Measurements from ENCODE around the gene NR2C2.

Gene NR2C2

GRCh38 chr3:15063656-15064286 lies 116.4 kb downstream of the NR2C2 start:
- DNase-seq (ENCODE audit: low read depth in 1 of 2, low spot score in 1 of 2): no peak
- H3K27me3 ChIP-seq (ENCODE audit: insufficient read depth, poor library complexity, severe bottlenecking): no peaks in the 10 kb centered on the region
- H3K4me3 ChIP-seq (replicated peaks; ENCODE audit: insufficient read depth, low read length): peak overlapping the region; percentile 90

GRCh38 chr3:15064299-15064834 lies 117.0 kb downstream of the NR2C2 start:
- no peaks in the 10 kb centered on the region for H3K27me3 ChIP-seq (ENCODE audit: insufficient read depth, poor library complexity, severe bottlenecking)

More at GRCh38 chr3:15063656-15064286, 116.4 kb downstream of the NR2C2 start:
- TF ChIP-seq CTCF (IDR thresholded peaks at IDR 0.05; ENCODE audit: insufficient read depth, low read length) (no peak), REST (IDR thresholded peaks at IDR 0.05; ENCODE audit: insufficient replicate concordance, low read depth) (no peak), POLR2AphosphoS5 (IDR thresholded peaks at IDR 0.05; ENCODE audit: low read depth) (no peak), SPI1 (IDR thresholded peaks at IDR 0.05; ENCODE audit: borderline replicate concordance, low read depth) (no peak)
- peak overlapping the region; percentile 88; the same call in 1 of the 2 replicates for H3K27ac ChIP-seq (replicated peaks)

GRCh38 chr3:15064835-15065549 lies 117.6 kb downstream of the NR2C2 start, which contains the start of gene MRPS25:
MRPS25 (minus strand) TSS chr3:15065315; CDS start chr3:15065194, 121 bp downstream.
- peak; percentile 45 for TF ChIP-seq REST (IDR thresholded peaks at IDR 0.05; ENCODE audit: insufficient replicate concordance, low read depth)
- TF ChIP-seq POLR2AphosphoS5 (IDR thresholded peaks at IDR 0.05; ENCODE audit: low read depth): peak; percentile 97
- TF ChIP-seq GABPA (IDR thresholded peaks at IDR 0.05; ENCODE audit: low read depth): no peak
- peak; percentile 8; the same call in 1 of the 2 replicates for TF ChIP-seq SPI1 (IDR thresholded peaks at IDR 0.05; ENCODE audit: borderline replicate concordance, low read depth)
- TF ChIP-seq CTCF (IDR thresholded peaks at IDR 0.05; ENCODE audit: insufficient read depth, low read length): no peak
- Histone ChIP-seq H3K27ac (replicated peaks) (peak within 1 kb of the TSS; percentile 88), H3K4me3 (replicated peaks; ENCODE audit: insufficient read depth, low read length) (peak within 1 kb of the TSS; percentile 90), H3K27me3 (ENCODE audit: insufficient read depth, poor library complexity, severe bottlenecking) (no peaks in the 10 kb centered on the region)
- peak; percentile 87 to 89 for DNase-seq (ENCODE audit: low read depth in 1 of 2, low spot score in 1 of 2)

More at GRCh38 chr3:15064299-15064834, 117.0 kb downstream of the NR2C2 start:
- no peak for TF ChIP-seq REST (IDR thresholded peaks at IDR 0.05; ENCODE audit: insufficient replicate concordance, low read depth)
- peak; percentile 21; the same call in 1 of the 2 replicates for TF ChIP-seq SPI1 (IDR thresholded peaks at IDR 0.05; ENCODE audit: borderline replicate concordance, low read depth)
- H3K4me3 ChIP-seq (replicated peaks; ENCODE audit: insufficient read depth, low read length): peak overlapping the region; percentile 90
- H3K27ac ChIP-seq (replicated peaks): peak overlapping the region; percentile 88
- peak; percentile 52 to 57 for DNase-seq (ENCODE audit: low read depth in 1 of 2, low spot score in 1 of 2)
